Common myeloid progenitor, CD34-positive (primary cell): Measurements from ENCODE around the gene OGDHL.
"Not testable (repeated sequence)": the region's sequence is repeated elsewhere in the genome, so short reads cannot be mapped to it uniquely, and the experiment has no call there.

Source experiments
- CTCF ChIA-PET: fragments of 350-600 bp; sonication (Branson Sonifier 250); formaldehyde crosslinking; loops from one replicate; lab custom pipeline; 2021; ENCODE audit warnings: antibody characterized with exemption; lab: Charles Lee
- POLR2A ChIA-PET: fragments of 350-600 bp; sonication (Branson Sonifier 250); formaldehyde crosslinking; loops from one replicate; lab custom pipeline; 2021; ENCODE audit warnings: antibody characterized with exemption; lab: Charles Lee
- DNase-seq, 3 donors: peaks; one replicate each; pipeline versions ENCODE4 v3.0.0 to v3.0.0-alpha.2; 2013
- H3K27ac ChIP-seq, 2 experiments: 1 replicate in 1 of 2; 2 replicates in 1 of 2; pipeline ENCODE4 v1.7.0; 2013; ENCODE audit warnings: inconsistent platforms in 2 of 2, low read length in 2 of 2, mild to moderate bottlenecking in 2 of 2, low read depth in 1 of 2, moderate library complexity in 1 of 2; ENCODE audit not compliant: severe bottlenecking in 2 of 2, insufficient read depth in 1 of 2, poor library complexity in 1 of 2
- H3K27me3 ChIP-seq, 5 experiments: replicated peaks in 2 of 5; 1 replicate in 3 of 5; 2 replicates in 2 of 5; pipeline versions ENCODE4 v1.6.1 to v1.7.0; 2013; ENCODE audit warnings: low read length in 4 of 5, mild to moderate bottlenecking in 2 of 5, moderate library complexity in 2 of 5, inconsistent platforms in 1 of 5; ENCODE audit not compliant: insufficient read depth in 5 of 5, control insufficient read depth in 4 of 5
- H3K36me3 ChIP-seq, 4 experiments: 1 replicate in 2 of 4; 2 replicates in 2 of 4; pipeline versions ENCODE4 v1.6.1 to v1.7.0; 2013; ENCODE audit warnings: low read length in 3 of 4, control low read depth in 1 of 4, mild to moderate bottlenecking in 1 of 4; ENCODE audit not compliant: control insufficient read depth in 4 of 4, insufficient read depth in 4 of 4
- H3K4me1 ChIP-seq, 4 experiments: 1 replicate in 3 of 4; 2 replicates in 1 of 4; pipeline versions ENCODE4 v1.6.1 to v1.7.1; 2013; ENCODE audit warnings: low read length in 3 of 4, mild to moderate bottlenecking in 3 of 4, control low read depth in 1 of 4, inconsistent platforms in 1 of 4, moderate library complexity in 1 of 4; ENCODE audit not compliant: control insufficient read depth in 4 of 4, insufficient read depth in 4 of 4; ENCODE audit errors: control extremely low read depth in 1 of 4
- H3K4me3 ChIP-seq, 7 experiments: 1 replicate in 4 of 7; 2 replicates in 3 of 7; pipeline versions ENCODE4 v1.5.1 to v1.7.0; 2013; ENCODE audit warnings: mild to moderate bottlenecking in 7 of 7, low read length in 6 of 7, moderate library complexity in 6 of 7, inconsistent platforms in 2 of 7, low read depth in 2 of 7, control low read depth in 1 of 7; ENCODE audit not compliant: insufficient read depth in 4 of 7, control insufficient read depth in 1 of 7; ENCODE audit errors: extremely low read depth in 1 of 7
- H3K9me3 ChIP-seq, 5 experiments: 1 replicate in 4 of 5; 2 replicates in 1 of 5; pipeline versions ENCODE4 v1.6.1 to v1.7.1; 2013; ENCODE audit warnings: low read length in 4 of 5, mild to moderate bottlenecking in 2 of 5, inconsistent platforms in 1 of 5, low read depth in 1 of 5, moderate library complexity in 1 of 5; ENCODE audit not compliant: control insufficient read depth in 4 of 5, insufficient read depth in 2 of 5; ENCODE audit errors: control extremely low read depth in 1 of 5
- WGBS: methylation state at CpG from one replicate; pipeline ENCODE4 v1.1.5; 2013; ENCODE audit not compliant: insufficient coverage; 5-methylcytosine and 5-hydroxymethylcytosine counted together

Gene OGDHL

GRCh38 chr10:49778197-49778596 lies 16.1 kb upstream of the OGDHL start:
- no peak for DNase-seq
- H3K36me3 ChIP-seq: no peaks in the 10 kb centered on the region
- no peak overlapping the region for H3K4me3 ChIP-seq
- H3K27me3 ChIP-seq: peaks cover 7 to 16% (median 8%) of the 10 kb centered on the region in 5 experiments
- H3K4me1 ChIP-seq: no peaks in the 10 kb centered on the region
- CTCF ChIA-PET: no interaction called here
- POLR2A ChIA-PET: no interaction called here
- no peak overlapping the region for H3K27ac ChIP-seq
- peaks cover 0 to 1% (median 0%) of the 10 kb centered on the region in 5 experiments for H3K9me3 ChIP-seq
- no CpG with 5 or more reads among the region's 3 CpGs for WGBS

- H3K4me3 ChIP-seq: no peak overlapping the region
- 94% methylated on average over 2 of the region's 4 CpGs for WGBS
- POLR2A ChIA-PET: no interaction called here
Measured at GRCh38 chr10:49776851-49777250, 14.7 kb upstream of the OGDHL start.

GRCh38 chr10:49775014-49775413 lies 12.9 kb upstream of the OGDHL start:
- H3K36me3 ChIP-seq: no peaks in the 10 kb centered on the region
- H3K27ac ChIP-seq: no peak overlapping the region
- WGBS: 90% methylated on average over 1 of the region's 2 CpGs
- H3K4me1 ChIP-seq: no peaks in the 10 kb centered on the region
- ChIA-PET CTCF (no interaction called here), POLR2A (no interaction called here)
- DNase-seq: no peak
- peaks cover 10 to 42% (median 16%) of the 10 kb centered on the region in 5 experiments for H3K27me3 ChIP-seq
- peaks cover 0 to 1% (median 0%) of the 10 kb centered on the region in 5 experiments for H3K9me3 ChIP-seq
- no peak overlapping the region for H3K4me3 ChIP-seq

More at GRCh38 chr10:49776851-49777250, 14.7 kb upstream of the OGDHL start:
- Histone ChIP-seq H3K27ac (no peak overlapping the region), H3K4me1 (no peaks in the 10 kb centered on the region), H3K9me3 (peaks cover 0 to 1% (median 0%) of the 10 kb centered on the region in 5 experiments), H3K27me3 (peaks cover 7 to 27% (median 12%) of the 10 kb centered on the region in 5 experiments), H3K36me3 (no peaks in the 10 kb centered on the region)
- no peak for DNase-seq
- CTCF ChIA-PET: no interaction called here

- DNase-seq, H3K27ac ChIP-seq, H3K9me3 ChIP-seq, CTCF ChIA-PET, H3K4me1 ChIP-seq, H3K4me3 ChIP-seq, H3K36me3 ChIP-seq, POLR2A ChIA-PET: not testable (repeated sequence)
- WGBS: 59% methylated on average over 2 of the region's 5 CpGs
- H3K27me3 ChIP-seq: peaks cover 11 to 62% (median 24%) of the 10 kb centered on the region in 5 experiments
Measured at GRCh38 chr10:49772944-49773343, 10.8 kb upstream of the OGDHL start.

GRCh38 chr10:49771046-49771445 lies 8.9 kb upstream of the OGDHL start:
- CTCF ChIA-PET, H3K4me1 ChIP-seq, H3K36me3 ChIP-seq, H3K4me3 ChIP-seq, H3K27ac ChIP-seq, POLR2A ChIA-PET, DNase-seq: not testable (repeated sequence)
- H3K27me3 ChIP-seq: peaks cover 20 to 80% (median 29%) of the 10 kb centered on the region in 5 experiments
- WGBS: 52% methylated on average over 9 of the region's 11 CpGs
- peaks cover 2 to 17% (median 10%) of the 10 kb centered on the region in 5 experiments for H3K9me3 ChIP-seq

- WGBS: 97% methylated on average over 8 of the region's 8 CpGs
- Histone ChIP-seq H3K27ac (no peak overlapping the region), H3K27me3 (peaks cover 16 to 71% (median 28%) of the 10 kb centered on the region in 5 experiments), H3K9me3 (peaks cover 2 to 17% (median 10%) of the 10 kb centered on the region in 5 experiments), H3K4me1 (no peaks in the 10 kb centered on the region), H3K36me3 (no peaks in the 10 kb centered on the region), H3K4me3 (no peak overlapping the region)
- ChIA-PET POLR2A (no interaction called here), CTCF (no interaction called here)
- no peak for DNase-seq
Measured at GRCh38 chr10:49769692-49770091, 7.6 kb upstream of the OGDHL start.

GRCh38 chr10:49768731-49769130 lies 6.6 kb upstream of the OGDHL start:
- CTCF ChIA-PET: no interaction called here
- DNase-seq: no peak
- Histone ChIP-seq H3K27ac (no peak overlapping the region), H3K4me1 (no peaks in the 10 kb centered on the region), H3K36me3 (no peaks in the 10 kb centered on the region), H3K27me3 (peaks cover 14 to 74% (median 30%) of the 10 kb centered on the region in 5 experiments), H3K9me3 (peaks cover 2 to 17% (median 10%) of the 10 kb centered on the region in 5 experiments), H3K4me3 (no peak overlapping the region)
- 8% methylated on average over 33 of the region's 45 CpGs for WGBS
- POLR2A ChIA-PET: no interaction called here
